Neutrophil (primary cell): ENCODE results near the gene PTP4A2.

ENCODE experiments used
- H3K27ac ChIP-seq: fragments of 200-600 bp; sonication (generic); 2 replicates; pipeline ENCODE4 v1.5.1; 2016; ENCODE audit warnings: mild to moderate bottlenecking, moderate library complexity
- H3K27me3 ChIP-seq: fragments of 200-600 bp; sonication (generic); 2 replicates; pipeline ENCODE4 v1.6.0; 2016; ENCODE audit warnings: mild to moderate bottlenecking
- H3K36me3 ChIP-seq: fragments of 200-600 bp; sonication (generic); 2 replicates; pipeline ENCODE4 v1.5.1; 2017
- H3K4me1 ChIP-seq, 2 experiments: fragments of 200-600 bp in 1 of 2; sonication (generic) in 1 of 2; 1 replicate in 1 of 2; 2 replicates in 1 of 2; pipeline versions ENCODE4 v1.5.1 to v1.6.1; 2013 to 2016; ENCODE audit warnings: low read depth in 1 of 2, low read length in 1 of 2, mild to moderate bottlenecking in 1 of 2, moderate library complexity in 1 of 2; ENCODE audit not compliant: control insufficient read depth in 1 of 2, insufficient read depth in 1 of 2
- H3K4me3 ChIP-seq, 2 experiments: fragments of 200-600 bp in 1 of 2; sonication (generic) in 1 of 2; 1 replicate in 1 of 2; 2 replicates in 1 of 2; pipeline ENCODE4 v1.5.1; 2013 to 2016; ENCODE audit warnings: low read depth in 1 of 2, low read length in 1 of 2, mild to moderate bottlenecking in 1 of 2, moderate library complexity in 1 of 2
- H3K9me3 ChIP-seq: fragments of 200-600 bp; sonication (generic); 2 replicates; pipeline ENCODE4 v1.5.1; 2016
- CTCF ChIP-seq: fragments of 200-600 bp; sonication (generic); IDR thresholded peaks from 2 replicates; pipeline ENCODE4 v1.5.1; 2016; ENCODE audit warnings: antibody characterized with exemption

PTP4A2 gene

GRCh38 chr1:31878058-31878457 is 60.1 kb downstream of the PTP4A2 start:
- no peak overlapping the region for H3K27ac ChIP-seq
- H3K9me3 ChIP-seq, result no peaks in the 10 kb centered on the region
- H3K4me3 ChIP-seq, result no peak overlapping the region
- H3K4me1 ChIP-seq, result no peaks in the 10 kb centered on the region
- H3K27me3 ChIP-seq, result no peaks in the 10 kb centered on the region
- H3K36me3 ChIP-seq, result no peaks in the 10 kb centered on the region
- TF ChIP-seq CTCF, result no peak

GRCh38 chr1:31877544-31877943 is 60.6 kb downstream of the PTP4A2 start:
- Histone ChIP-seq H3K4me1 (no peaks in the 10 kb centered on the region), H3K4me3 (no peak overlapping the region), H3K27ac (no peak overlapping the region), H3K27me3 (no peaks in the 10 kb centered on the region), H3K36me3 (no peaks in the 10 kb centered on the region), H3K9me3 (no peaks in the 10 kb centered on the region)
- no peak for TF ChIP-seq CTCF

GRCh38 chr1:31875636-31876236 is 62.4 kb downstream of the PTP4A2 start:
- no peak overlapping the region for H3K4me3 ChIP-seq
- no peaks in the 10 kb centered on the region for H3K4me1 ChIP-seq
- H3K36me3 ChIP-seq, result no peaks in the 10 kb centered on the region
- H3K27me3 ChIP-seq, result no peaks in the 10 kb centered on the region
- H3K9me3 ChIP-seq, result no peaks in the 10 kb centered on the region
- no peak overlapping the region for H3K27ac ChIP-seq
- no peak for TF ChIP-seq CTCF

- Histone ChIP-seq H3K36me3 (no peaks in the 10 kb centered on the region), H3K27ac (no peak overlapping the region), H3K4me1 (no peaks in the 10 kb centered on the region), H3K4me3 (no peak overlapping the region), H3K27me3 (no peaks in the 10 kb centered on the region), H3K9me3 (no peaks in the 10 kb centered on the region)
- no peak for TF ChIP-seq CTCF
These were observed 63.2 kb downstream of the PTP4A2 start for GRCh38 chr1:31874942-31875341.

GRCh38 chr1:31872658-31873636 is 65.2 kb downstream of the PTP4A2 start:
- TF ChIP-seq CTCF, result no peak
- no peak overlapping the region for H3K27ac ChIP-seq
- H3K36me3 ChIP-seq, result no peaks in the 10 kb centered on the region
- no peak overlapping the region for H3K4me3 ChIP-seq
- H3K9me3 ChIP-seq, result no peaks in the 10 kb centered on the region
- no peaks in the 10 kb centered on the region for H3K27me3 ChIP-seq
- no peaks in the 10 kb centered on the region for H3K4me1 ChIP-seq
